Neural progenitor cell (in vitro differentiated cells): ENCODE data around the gene SUCNR1. TPM values are rescaled to one million over a fixed set of nuclear protein-coding genes. Genes with fewer than 3 reads are reported as not detected.

Source experiments
- DNase-seq: peaks from one replicate; pipeline ENCODE4 v3.0.0-alpha.2; 2016; ENCODE audit warnings: low spot score
- H2AFZ ChIP-seq: fragments of 200-600 bp; sonication (generic); replicated peaks from 2 replicates; pipeline ENCODE4 v1.6.1; 2016; ENCODE audit warnings: antibody characterized with exemption
- H3F3A ChIP-seq: fragments of 200-600 bp; sonication (generic); 2 replicates; pipeline ENCODE4 v1.6.1; 2016; ENCODE audit warnings: antibody characterized with exemption, low read depth
- H3K27ac ChIP-seq: fragments of 200-600 bp; sonication (generic); 2 replicates; pipeline ENCODE4 v1.5.1; 2016; ENCODE audit warnings: mild to moderate bottlenecking
- H3K27me3 ChIP-seq: fragments of 200-600 bp; sonication (generic); 2 replicates; pipeline ENCODE4 v1.6.1; 2016; ENCODE audit warnings: mild to moderate bottlenecking, moderate library complexity
- H3K36me3 ChIP-seq: fragments of 200-600 bp; sonication (generic); 2 replicates; pipeline ENCODE4 v1.5.1; 2016
- H3K4me1 ChIP-seq: fragments of 200-600 bp; sonication (generic); 2 replicates; pipeline ENCODE4 v1.6.1; 2016; ENCODE audit warnings: mixed run types
- H3K4me2 ChIP-seq: fragments of 200-600 bp; sonication (generic); 2 replicates; pipeline ENCODE4 v1.6.1; 2016
- H3K4me3 ChIP-seq: fragments of 200-600 bp; sonication (generic); 2 replicates; pipeline ENCODE4 v1.5.1; 2016
- H3K79me2 ChIP-seq: fragments of 200-600 bp; sonication (generic); 2 replicates; pipeline ENCODE4 v1.6.1; 2016; ENCODE audit warnings: low read depth
- H3K9ac ChIP-seq: fragments of 200-600 bp; sonication (generic); 2 replicates; pipeline ENCODE4 v1.6.1; 2016
- H3K9me3 ChIP-seq: fragments of 200-600 bp; sonication (generic); 2 replicates; pipeline ENCODE4 v1.5.1; 2016; ENCODE audit warnings: low read depth
- H4K20me1 ChIP-seq: fragments of 200-600 bp; sonication (generic); 2 replicates; pipeline ENCODE4 v1.6.1; 2016; ENCODE audit warnings: low read depth
- H3K27ac Mint-ChIP-seq: 3 replicates; pipeline ENCODE4 v1.8.0; 2021; ENCODE audit warnings: mixed read lengths
- H3K27me3 Mint-ChIP-seq: 2 replicates; pipeline ENCODE4 v1.8.0; 2022; ENCODE audit warnings: low read depth, mild to moderate bottlenecking, inconsistent platforms, moderate library complexity, mixed read lengths; ENCODE audit not compliant: insufficient read depth
- H3K36me3 Mint-ChIP-seq: 3 replicates; pipeline ENCODE4 v1.8.0; 2021; ENCODE audit warnings: mixed read lengths
- H3K4me1 Mint-ChIP-seq: 3 replicates; pipeline ENCODE4 v1.8.0; 2021; ENCODE audit warnings: mixed read lengths
- H3K4me3 Mint-ChIP-seq: 3 replicates; pipeline ENCODE4 v1.8.0; 2021; ENCODE audit warnings: mild to moderate bottlenecking, moderate library complexity, mixed read lengths
- H3K9me3 Mint-ChIP-seq: 3 replicates; pipeline ENCODE4 v1.8.0; 2020; ENCODE audit warnings: mixed read lengths
- EZH2 ChIP-seq: fragments of 200-600 bp; sonication (generic); IDR thresholded peaks from 2 replicates; pipeline ENCODE4 v1.6.1; 2017; ENCODE audit warnings: antibody characterized with exemption, mild to moderate bottlenecking, moderate library complexity
- EZH2phosphoT487 ChIP-seq: fragments of 200-600 bp; sonication (generic); IDR thresholded peaks from 2 replicates; pipeline ENCODE4 v1.6.1; 2017; ENCODE audit warnings: antibody characterized with exemption
- total RNA-seq: library from RNA; depleted of rRNA; stranded (reverse); fragments of >200 nt; gene quantifications from 2 replicates; pipeline ENCODE4 v1.2.3, GENCODE V29; 2015; ENCODE audit warnings: low replicate concordance
- TF ChIP-seq, protein P1 (sequence below): fragments of 200-600 bp; sonication (generic); IDR thresholded peaks from 2 replicates; pipeline ENCODE4 v1.5.1; 2017; ENCODE audit warnings: antibody characterized with exemption, mild to moderate bottlenecking

Gene SUCNR1
- total RNA-seq, 1 donor from 2014 or later, result not detected

- H3K4me2 ChIP-seq, result no peak overlapping the region
- Mint-ChIP-seq H3K4me3 (no peak overlapping the region), H3K27ac (no peak overlapping the region), H3K27me3 (no peaks in the 10 kb centered on the region), H3K36me3 (no peaks in the 10 kb centered on the region), H3K4me1 (peaks cover 6% of the 10 kb centered on the region), H3K9me3 (peaks cover 3% of the 10 kb centered on the region)
- H4K20me1 ChIP-seq, result no peaks in the 10 kb centered on the region
- H3K4me3 ChIP-seq, result no peak overlapping the region
- no peak overlapping the region for H2AFZ ChIP-seq
- H3K4me1 ChIP-seq, result peaks cover 15% of the 10 kb centered on the region
- DNase-seq, result no peak
- H3K36me3 ChIP-seq, result no peaks in the 10 kb centered on the region
- H3K27me3 ChIP-seq, result no peaks in the 10 kb centered on the region
- TF ChIP-seq, protein P1, sequence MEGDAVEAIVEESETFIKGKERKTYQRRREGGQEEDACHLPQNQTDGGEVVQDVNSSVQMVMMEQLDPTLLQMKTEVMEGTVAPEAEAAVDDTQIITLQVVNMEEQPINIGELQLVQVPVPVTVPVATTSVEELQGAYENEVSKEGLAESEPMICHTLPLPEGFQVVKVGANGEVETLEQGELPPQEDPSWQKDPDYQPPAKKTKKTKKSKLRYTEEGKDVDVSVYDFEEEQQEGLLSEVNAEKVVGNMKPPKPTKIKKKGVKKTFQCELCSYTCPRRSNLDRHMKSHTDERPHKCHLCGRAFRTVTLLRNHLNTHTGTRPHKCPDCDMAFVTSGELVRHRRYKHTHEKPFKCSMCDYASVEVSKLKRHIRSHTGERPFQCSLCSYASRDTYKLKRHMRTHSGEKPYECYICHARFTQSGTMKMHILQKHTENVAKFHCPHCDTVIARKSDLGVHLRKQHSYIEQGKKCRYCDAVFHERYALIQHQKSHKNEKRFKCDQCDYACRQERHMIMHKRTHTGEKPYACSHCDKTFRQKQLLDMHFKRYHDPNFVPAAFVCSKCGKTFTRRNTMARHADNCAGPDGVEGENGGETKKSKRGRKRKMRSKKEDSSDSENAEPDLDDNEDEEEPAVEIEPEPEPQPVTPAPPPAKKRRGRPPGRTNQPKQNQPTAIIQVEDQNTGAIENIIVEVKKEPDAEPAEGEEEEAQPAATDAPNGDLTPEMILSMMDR, result no peak
- TF ChIP-seq EZH2, result no peak
- TF ChIP-seq EZH2phosphoT487, result no peak
- no peak overlapping the region for H3K27ac ChIP-seq
- H3K9ac ChIP-seq, result no peak overlapping the region
- H3F3A ChIP-seq, result peaks cover 7% of the 10 kb centered on the region
- H3K79me2 ChIP-seq, result no peaks in the 10 kb centered on the region
- H3K9me3 ChIP-seq, result no peaks in the 10 kb centered on the region
Observed at GRCh38 chr3:151923901-151924300, 50.5 kb downstream of the SUCNR1 start.

- Mint-ChIP-seq H3K4me3 (no peak overlapping the region), H3K27ac (no peak overlapping the region), H3K9me3 (peaks cover 6% of the 10 kb centered on the region), H3K27me3 (no peaks in the 10 kb centered on the region), H3K36me3 (no peaks in the 10 kb centered on the region), H3K4me1 (peaks cover 6% of the 10 kb centered on the region)
- H3F3A ChIP-seq, result peaks cover 7% of the 10 kb centered on the region
- TF ChIP-seq, protein P1, result no peak
- no peak for TF ChIP-seq EZH2phosphoT487
- TF ChIP-seq EZH2, result no peak
- no peaks in the 10 kb centered on the region for H3K9me3 ChIP-seq
- H3K36me3 ChIP-seq, result no peaks in the 10 kb centered on the region
- H3K4me2 ChIP-seq, result no peak overlapping the region
- H3K27ac ChIP-seq, result no peak overlapping the region
- H4K20me1 ChIP-seq, result no peaks in the 10 kb centered on the region
- peaks cover 15% of the 10 kb centered on the region for H3K4me1 ChIP-seq
- H3K79me2 ChIP-seq, result no peaks in the 10 kb centered on the region
- H3K9ac ChIP-seq, result no peak overlapping the region
- no peak for DNase-seq
- no peaks in the 10 kb centered on the region for H3K27me3 ChIP-seq
- no peak overlapping the region for H2AFZ ChIP-seq
- no peak overlapping the region for H3K4me3 ChIP-seq
Observed at GRCh38 chr3:151924753-151925152, 51.3 kb downstream of the SUCNR1 start.

DNA sequence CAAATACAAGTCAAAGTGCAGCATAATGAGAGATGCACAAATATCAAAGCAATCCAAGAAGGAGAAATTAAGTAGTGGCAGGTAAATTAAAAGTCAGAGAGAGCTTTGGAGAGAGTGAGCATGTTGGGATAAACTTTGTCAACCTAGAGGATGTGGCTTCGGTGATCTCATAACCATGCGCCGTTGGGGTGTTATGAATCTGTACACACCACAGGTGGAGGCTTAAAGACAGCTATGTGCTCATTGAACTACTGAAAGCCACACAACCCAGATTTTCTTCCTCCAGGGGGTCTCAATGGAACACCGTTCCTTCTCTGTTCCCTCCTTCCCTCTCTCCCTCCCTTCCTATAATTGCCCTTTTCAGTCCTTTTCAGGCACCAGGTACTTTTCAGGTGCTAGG lies 52.0 kb downstream of the SUCNR1 start:
- no peak for DNase-seq
- Histone ChIP-seq H4K20me1 (no peaks in the 10 kb centered on the region), H3K36me3 (no peaks in the 10 kb centered on the region), H3K9ac (no peak overlapping the region), H3K4me2 (no peak overlapping the region), H3K4me3 (no peak overlapping the region), H3K27ac (no peak overlapping the region), H3K79me2 (no peaks in the 10 kb centered on the region), H2AFZ (no peak overlapping the region), H3K9me3 (no peaks in the 10 kb centered on the region), H3F3A (peaks cover 7% of the 10 kb centered on the region), H3K27me3 (no peaks in the 10 kb centered on the region), H3K4me1 (peaks cover 15% of the 10 kb centered on the region)
- Mint-ChIP-seq H3K36me3 (no peaks in the 10 kb centered on the region), H3K4me3 (no peak overlapping the region), H3K4me1 (peaks cover 6% of the 10 kb centered on the region), H3K27ac (no peak overlapping the region), H3K9me3 (peaks cover 6% of the 10 kb centered on the region), H3K27me3 (no peaks in the 10 kb centered on the region)
- TF ChIP-seq, protein P1, result no peak
- no peak for TF ChIP-seq EZH2phosphoT487
- no peak for TF ChIP-seq EZH2

DNA sequence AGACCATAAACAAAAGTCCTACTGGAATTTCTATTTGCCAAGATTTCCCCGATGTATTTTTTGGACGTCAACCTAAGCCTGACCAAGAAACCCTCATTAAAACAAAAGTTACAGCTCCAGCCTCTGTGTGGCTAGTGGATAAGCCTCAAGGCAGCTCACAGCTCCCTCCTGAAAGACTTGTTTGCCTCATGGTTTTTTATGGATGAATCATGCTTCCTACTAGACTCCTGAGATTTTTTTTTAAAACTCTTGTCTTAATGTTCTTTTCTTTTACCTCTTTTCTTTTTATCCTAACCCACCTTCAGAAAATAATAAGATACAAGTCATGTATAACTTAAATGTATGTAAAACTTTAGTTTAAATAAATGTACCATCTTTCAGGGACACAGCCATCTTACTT lies 52.4 kb downstream of the SUCNR1 start:
- no peak overlapping the region for H3K4me3 Mint-ChIP-seq
- Histone ChIP-seq H3F3A (peaks cover 7% of the 10 kb centered on the region), H2AFZ (no peak overlapping the region), H4K20me1 (no peaks in the 10 kb centered on the region), H3K27ac (no peak overlapping the region), H3K36me3 (no peaks in the 10 kb centered on the region), H3K4me2 (no peak overlapping the region), H3K9me3 (no peaks in the 10 kb centered on the region), H3K27me3 (no peaks in the 10 kb centered on the region), H3K4me3 (no peak overlapping the region), H3K4me1 (peaks cover 15% of the 10 kb centered on the region), H3K9ac (no peak overlapping the region), H3K79me2 (no peaks in the 10 kb centered on the region)
- peak; percentile 17 for DNase-seq
- peaks cover 6% of the 10 kb centered on the region for H3K4me1 Mint-ChIP-seq
- no peak for TF ChIP-seq EZH2phosphoT487
- no peak for TF ChIP-seq EZH2
- TF ChIP-seq, protein P1, result no peak
- peaks cover 6% of the 10 kb centered on the region for H3K9me3 Mint-ChIP-seq
- H3K36me3 Mint-ChIP-seq, result no peaks in the 10 kb centered on the region
- no peaks in the 10 kb centered on the region for H3K27me3 Mint-ChIP-seq
- H3K27ac Mint-ChIP-seq, result no peak overlapping the region
